Brain microvascular endothelial cell (primary cell): Measurements from ENCODE around the gene SNX21.

ENCODE experiments used
- DNase-seq: peaks from one replicate; pipeline ENCODE4 v3.0.0-alpha.2; 2020
- H3K27ac ChIP-seq: fragments of 250-450 bp; sonication (Bioruptor Pico); 2 replicates; pipeline ENCODE4 v1.5.1; 2020; ENCODE audit warnings: mild to moderate bottlenecking, moderate library complexity
- H3K27me3 ChIP-seq: fragments of 250-450 bp; sonication (Bioruptor Pico); replicated peaks from 2 replicates; pipeline ENCODE4 v1.5.1; 2020; ENCODE audit warnings: mild to moderate bottlenecking
- H3K36me3 ChIP-seq: fragments of 250-450 bp; sonication (Bioruptor Pico); replicated peaks from 2 replicates; pipeline ENCODE4 v1.5.1; 2020; ENCODE audit warnings: mild to moderate bottlenecking
- H3K4me3 ChIP-seq: 2 replicates; pipeline ENCODE4 v1.5.1; 2011; ENCODE audit warnings: low read depth, mild to moderate bottlenecking, control low read depth, low read length, moderate library complexity
- in situ Hi-C: cut with HindIII; loops from 2 replicates; pipeline ENCODE4 v1.10.0; 2017; ENCODE audit warnings: low sequenced_read_pairs, low pct_ligation_motif_present
- TF ChIP-seq, protein P1 (sequence below): IDR thresholded peaks from 2 replicates; pipeline ENCODE4 v1.5.1; 2011; ENCODE audit warnings: low read depth, mild to moderate bottlenecking, moderate library complexity, low read length, control low read depth, inconsistent platforms; ENCODE audit errors: missing control alignments

The SNX21 gene

DNA sequence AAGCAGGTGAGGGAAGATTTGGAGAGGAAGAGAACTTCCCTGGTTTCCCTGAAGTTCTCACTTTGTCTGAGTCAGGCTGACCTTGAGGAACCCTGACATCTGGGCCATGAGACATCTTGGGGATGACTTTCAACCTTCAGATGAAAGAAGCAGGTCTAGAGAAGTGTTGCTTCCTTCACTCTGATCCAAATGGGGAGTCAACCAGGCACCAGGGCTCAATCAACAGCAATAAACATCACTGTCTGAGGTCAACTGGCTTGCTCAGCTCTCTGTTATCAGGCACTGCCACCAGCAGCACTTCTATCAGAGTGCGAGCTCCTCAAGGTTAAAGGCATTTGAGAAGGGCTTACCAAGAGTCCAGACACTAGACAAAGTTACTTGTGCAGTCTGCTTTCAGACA lies 17.3 kb downstream of the SNX21 start:
- H3K36me3 ChIP-seq: peaks cover 11% of the 10 kb centered on the region
- H3K4me3 ChIP-seq: no peak overlapping the region
- H3K27me3 ChIP-seq: no peaks in the 10 kb centered on the region
- no peak for DNase-seq
- no peak overlapping the region for H3K27ac ChIP-seq
- TF ChIP-seq, protein P1, sequence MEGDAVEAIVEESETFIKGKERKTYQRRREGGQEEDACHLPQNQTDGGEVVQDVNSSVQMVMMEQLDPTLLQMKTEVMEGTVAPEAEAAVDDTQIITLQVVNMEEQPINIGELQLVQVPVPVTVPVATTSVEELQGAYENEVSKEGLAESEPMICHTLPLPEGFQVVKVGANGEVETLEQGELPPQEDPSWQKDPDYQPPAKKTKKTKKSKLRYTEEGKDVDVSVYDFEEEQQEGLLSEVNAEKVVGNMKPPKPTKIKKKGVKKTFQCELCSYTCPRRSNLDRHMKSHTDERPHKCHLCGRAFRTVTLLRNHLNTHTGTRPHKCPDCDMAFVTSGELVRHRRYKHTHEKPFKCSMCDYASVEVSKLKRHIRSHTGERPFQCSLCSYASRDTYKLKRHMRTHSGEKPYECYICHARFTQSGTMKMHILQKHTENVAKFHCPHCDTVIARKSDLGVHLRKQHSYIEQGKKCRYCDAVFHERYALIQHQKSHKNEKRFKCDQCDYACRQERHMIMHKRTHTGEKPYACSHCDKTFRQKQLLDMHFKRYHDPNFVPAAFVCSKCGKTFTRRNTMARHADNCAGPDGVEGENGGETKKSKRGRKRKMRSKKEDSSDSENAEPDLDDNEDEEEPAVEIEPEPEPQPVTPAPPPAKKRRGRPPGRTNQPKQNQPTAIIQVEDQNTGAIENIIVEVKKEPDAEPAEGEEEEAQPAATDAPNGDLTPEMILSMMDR: no peak
- in situ Hi-C loops: no loop called here

DNA sequence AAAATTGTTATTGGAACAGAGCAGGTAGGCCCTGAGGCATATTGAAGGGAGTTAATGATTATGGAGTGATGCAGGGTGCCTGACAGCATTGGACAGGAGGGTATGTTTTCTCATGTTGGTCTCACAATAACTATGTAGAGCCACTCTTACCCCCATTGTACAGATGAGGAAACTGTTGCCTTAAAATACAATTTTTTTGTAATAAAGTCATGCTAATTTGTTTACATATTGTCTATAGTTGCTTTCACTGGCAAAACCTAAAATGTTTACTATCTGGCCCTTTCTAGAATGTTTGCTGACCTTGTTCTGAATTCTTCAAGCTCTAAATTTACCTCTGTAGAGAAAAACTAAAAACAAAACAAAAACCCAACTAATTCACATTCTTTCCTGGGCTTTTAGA lies 17.9 kb downstream of the SNX21 start:
- Histone ChIP-seq H3K36me3 (peaks cover 6% of the 10 kb centered on the region), H3K4me3 (no peak overlapping the region), H3K27me3 (no peaks in the 10 kb centered on the region), H3K27ac (no peak overlapping the region)
- DNase-seq: no peak
- TF ChIP-seq, protein P1: no peak
- in situ Hi-C loops: no loop called here

DNA sequence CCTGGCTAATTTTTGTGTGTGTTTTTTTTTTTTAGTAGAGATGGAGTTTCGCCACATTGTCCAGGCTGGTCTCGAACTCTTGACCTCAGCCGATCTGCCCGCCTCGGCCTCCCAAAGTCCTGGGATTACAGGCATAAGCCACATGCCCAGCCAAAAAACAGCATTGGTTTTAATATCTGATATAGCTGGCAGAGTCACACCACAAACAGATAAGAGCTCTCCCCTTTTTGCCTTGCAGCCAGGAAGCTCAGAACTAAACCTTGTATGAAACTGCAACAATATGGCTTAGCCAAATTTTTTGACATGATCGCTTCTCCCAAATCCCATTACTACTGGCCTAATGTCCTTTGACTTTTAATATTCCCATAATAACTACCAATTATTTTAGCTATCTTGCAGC lies 18.7 kb downstream of the SNX21 start:
- no peaks in the 10 kb centered on the region for H3K36me3 ChIP-seq
- DNase-seq: no peak
- H3K27ac ChIP-seq: no peak overlapping the region
- in situ Hi-C loops: no loop called here
- no peak overlapping the region for H3K4me3 ChIP-seq
- no peaks in the 10 kb centered on the region for H3K27me3 ChIP-seq
- TF ChIP-seq, protein P1: no peak

DNA sequence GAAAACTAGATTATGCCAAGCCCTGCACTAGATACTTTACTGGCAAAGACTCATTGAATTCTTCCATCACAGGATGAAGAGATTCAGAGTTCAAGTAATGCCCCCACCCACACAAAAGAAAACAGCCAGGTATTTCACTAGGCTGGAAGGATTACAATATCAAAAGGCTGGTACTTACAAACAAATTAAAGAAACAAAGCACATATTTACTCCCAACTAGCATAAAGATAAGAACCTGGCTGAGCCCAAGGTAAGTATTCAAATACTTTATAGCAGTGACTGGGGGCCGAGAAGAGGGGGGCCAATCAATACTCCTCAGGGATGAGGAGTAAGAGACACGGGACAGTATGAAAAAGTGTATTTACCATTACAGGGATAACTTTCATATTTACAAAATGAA lies 19.9 kb downstream of the SNX21 start:
- DNase-seq: no peak
- in situ Hi-C loops: no loop called here
- TF ChIP-seq, protein P1: no peak
- no peaks in the 10 kb centered on the region for H3K27me3 ChIP-seq
- H3K27ac ChIP-seq: no peak overlapping the region
- H3K36me3 ChIP-seq: no peaks in the 10 kb centered on the region
- no peak overlapping the region for H3K4me3 ChIP-seq

DNA sequence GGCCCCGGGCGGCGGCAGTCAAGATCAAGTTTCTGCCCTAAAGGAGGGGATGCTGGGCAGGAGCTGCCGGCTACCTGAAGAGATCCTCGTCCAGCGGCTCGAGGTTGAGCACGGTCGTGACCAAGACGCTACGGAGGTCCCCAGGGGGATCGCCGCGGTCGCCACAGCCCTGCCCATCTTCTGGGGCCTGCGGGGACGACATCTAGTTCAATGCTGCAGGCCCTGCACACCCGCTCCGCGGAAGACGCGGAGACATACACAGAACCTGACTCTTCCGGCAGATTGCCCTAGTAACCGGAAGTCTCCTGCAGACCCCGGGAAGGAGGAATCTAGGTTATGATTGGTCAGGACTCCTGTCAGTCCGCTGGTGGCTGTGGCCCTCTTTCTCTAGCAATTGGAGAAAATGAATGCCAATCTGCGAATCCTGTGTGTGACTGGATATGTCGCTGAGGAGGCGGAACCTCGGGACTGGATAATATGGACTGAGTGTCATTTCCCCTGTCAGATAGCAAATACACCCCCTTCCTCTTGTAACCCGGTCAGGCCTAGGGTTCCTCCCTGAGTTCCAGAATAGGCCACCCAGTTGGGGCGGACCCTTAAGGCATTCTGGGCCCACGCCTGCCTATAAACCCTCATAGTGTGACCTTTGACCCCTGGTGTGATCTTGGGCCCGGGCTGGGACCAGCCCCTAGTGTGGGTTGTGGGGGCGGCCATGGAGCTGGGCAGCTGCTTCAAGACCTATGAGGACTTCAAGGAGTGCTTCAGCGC lies 23.7 kb downstream of the SNX21 start, which contains the start of the genes ACOT8 and ZSWIM3:
Gene ACOT8, minus strand, starts transcription at position 279 of the 768 bp plus-strand sequence. Its CDS starts 77 bp downstream, at position 202.
Gene ZSWIM3, plus strand, starts transcription at position 501 of the 768 bp plus-strand sequence. Its CDS starts 212 bp downstream, at position 713.
- in situ Hi-C loops: no loop called here
- Histone ChIP-seq H3K27me3 (no peaks in the 10 kb centered on the region), H3K4me3 (peak within 1 kb of the TSS; percentile 90), H3K27ac (peak within 1 kb of the TSS; percentile 15), H3K36me3 (no peaks in the 10 kb centered on the region)
- TF ChIP-seq, protein P1: no peak
- DNase-seq: peak; percentile 100

DNA sequence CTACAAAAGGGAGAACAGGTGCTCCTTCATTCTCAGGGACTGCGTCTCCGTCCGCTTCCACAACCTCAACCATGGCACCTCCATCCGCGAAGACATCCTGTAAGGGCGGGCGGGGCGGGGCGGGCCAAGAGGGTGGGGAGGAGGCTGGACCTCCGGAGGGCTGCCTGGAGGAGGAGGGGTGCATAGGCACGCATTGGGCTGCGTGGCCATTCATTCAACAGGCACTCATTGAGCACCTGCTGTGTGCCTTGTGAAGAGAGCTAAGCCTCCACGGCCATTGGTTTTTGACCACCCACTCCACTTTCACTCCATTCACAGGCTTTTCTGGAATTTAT lies 24.2 kb downstream of the SNX21 start:
- no peaks in the 10 kb centered on the region for H3K36me3 ChIP-seq
- no peak for DNase-seq
- peak overlapping the region; percentile 90 for H3K4me3 ChIP-seq
- no peaks in the 10 kb centered on the region for H3K27me3 ChIP-seq
- in situ Hi-C loops: no loop called here
- H3K27ac ChIP-seq: no peak overlapping the region
- TF ChIP-seq, protein P1: no peak
